GM21723 (cell line): ENCODE results near the gene ZNF474.

Experiments
- ATAC-seq: cut with Tn5 transposase; IDR thresholded peaks from one replicate; pipeline ENCODE4 v1.9.1; 2021; ENCODE audit warnings: mild to moderate bottlenecking, moderate library complexity; ENCODE audit not compliant: unreplicated experiment

The ZNF474 gene

DNA sequence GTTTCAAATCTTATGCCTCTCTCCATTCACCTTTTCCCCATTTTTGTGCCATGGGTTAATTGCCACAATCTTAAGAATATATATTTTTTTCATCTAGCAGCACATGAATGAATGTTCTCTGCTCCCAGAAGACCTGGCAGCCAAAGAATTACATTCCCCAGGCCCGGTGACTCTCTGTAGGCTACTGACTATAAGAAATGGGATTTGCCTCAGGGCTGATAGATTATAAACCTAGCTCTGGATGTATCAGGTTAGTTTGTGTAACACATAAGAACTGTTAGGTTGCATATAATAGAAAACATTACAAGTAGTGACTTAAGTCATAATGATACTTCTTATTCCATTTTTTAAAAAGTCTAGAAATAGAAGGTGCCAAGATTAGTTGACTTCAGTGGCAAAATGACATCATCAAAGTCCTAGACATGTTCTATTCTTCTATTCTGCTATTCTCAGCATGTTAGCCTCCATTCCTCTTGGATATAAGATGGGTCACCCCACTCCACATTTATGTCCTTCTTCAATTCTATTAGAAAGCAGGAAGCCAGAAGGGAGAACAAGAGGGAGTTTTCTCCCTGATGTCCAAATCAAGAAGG is 10.9 kb upstream of the ZNF474 start:
- ATAC-seq: no peak

- no peak for ATAC-seq
Measured at GRCh38 chr5:122119205-122119604, 10.1 kb upstream of the ZNF474 start.

DNA sequence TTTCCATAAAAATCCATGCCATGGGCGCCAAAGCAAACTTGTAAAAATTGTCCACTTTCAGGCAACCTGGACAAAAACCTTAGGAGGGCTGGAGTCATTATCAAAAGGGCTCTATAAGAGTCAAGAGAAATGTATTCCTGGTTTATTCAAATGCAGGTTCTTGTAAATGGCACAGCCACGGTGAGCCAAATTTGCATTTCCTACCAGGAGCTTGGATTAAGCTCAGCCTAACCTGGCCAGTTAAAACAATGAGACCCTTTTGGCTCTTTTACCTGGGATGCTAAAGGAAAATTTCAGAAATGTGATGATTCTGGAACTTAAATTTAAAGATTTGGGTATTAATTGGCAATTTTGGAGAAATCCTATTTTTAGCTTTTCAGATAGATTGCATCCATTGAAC is 8.9 kb upstream of the ZNF474 start:
- ATAC-seq: no peak

- no peak for ATAC-seq
Measured at GRCh38 chr5:122120957-122121356, 8.4 kb upstream of the ZNF474 start.

DNA sequence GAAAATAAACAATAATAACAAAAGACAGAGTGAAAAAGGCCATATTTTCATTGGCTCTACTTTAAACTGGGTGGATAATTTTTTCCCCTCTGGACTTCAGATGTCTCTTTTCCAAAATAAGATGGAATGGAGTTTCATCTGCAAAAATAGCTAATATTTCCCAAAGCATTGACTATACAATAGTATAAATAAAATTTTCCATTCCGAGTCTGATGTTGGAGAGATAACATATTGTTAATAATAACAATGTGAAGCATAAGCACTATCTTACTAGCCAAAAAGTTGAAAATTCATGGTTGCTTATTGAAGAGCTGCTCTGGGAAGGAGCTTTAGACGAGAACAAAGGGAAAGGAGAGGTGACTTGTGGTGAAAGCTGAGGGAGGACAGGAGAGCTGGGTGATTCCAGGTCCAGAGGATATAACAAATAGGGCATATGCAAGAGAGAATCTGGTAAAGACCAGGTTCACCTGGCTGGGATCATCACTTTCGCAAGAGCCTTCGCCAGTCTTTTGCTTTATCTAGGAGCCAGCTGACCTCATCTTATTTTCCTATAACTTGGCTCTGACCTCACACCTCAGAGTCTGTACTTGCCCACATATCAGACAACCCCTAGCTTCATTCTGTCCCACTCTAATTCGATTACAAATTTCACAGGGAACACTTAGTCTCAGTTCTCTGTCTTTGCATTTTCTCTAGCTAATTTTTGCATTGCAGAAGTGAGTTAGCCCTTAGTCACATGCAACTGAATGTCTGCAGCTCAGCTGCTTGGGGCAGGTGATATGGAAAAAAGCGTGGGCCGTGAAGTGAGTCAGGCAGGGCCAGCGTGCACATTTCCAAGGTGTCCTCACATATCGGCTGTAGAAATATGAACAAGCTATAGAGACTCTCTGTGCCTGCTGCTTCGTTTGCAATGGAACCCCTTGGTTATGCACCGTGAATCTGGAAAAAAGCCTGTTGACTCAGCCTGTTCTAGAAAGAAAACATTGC is 7.6 kb upstream of the ZNF474 start:
- ATAC-seq: no peak

DNA sequence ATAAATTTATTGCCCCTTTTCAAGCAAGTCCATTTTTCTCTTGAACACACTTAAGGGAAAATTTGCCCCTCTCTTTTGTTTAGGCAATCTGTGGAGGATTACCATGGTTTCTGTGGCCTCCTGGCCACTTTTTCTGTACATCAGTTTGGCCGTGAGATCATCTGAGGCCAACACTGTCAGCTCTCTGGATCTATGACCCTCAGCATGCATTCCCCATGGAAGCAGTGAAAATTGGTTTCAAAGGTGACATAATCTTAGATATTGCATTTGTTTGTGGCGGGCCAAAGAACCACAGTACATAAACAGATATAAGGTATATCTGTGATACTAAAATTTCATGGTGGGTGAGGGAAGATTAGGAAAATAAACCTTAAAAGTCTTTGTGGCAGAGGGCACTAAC is 4.6 kb upstream of the ZNF474 start:
- ATAC-seq: no peak

- ATAC-seq: no peak
Measured at GRCh38 chr5:122126177-122126755, 3.1 kb upstream of the ZNF474 start.

DNA sequence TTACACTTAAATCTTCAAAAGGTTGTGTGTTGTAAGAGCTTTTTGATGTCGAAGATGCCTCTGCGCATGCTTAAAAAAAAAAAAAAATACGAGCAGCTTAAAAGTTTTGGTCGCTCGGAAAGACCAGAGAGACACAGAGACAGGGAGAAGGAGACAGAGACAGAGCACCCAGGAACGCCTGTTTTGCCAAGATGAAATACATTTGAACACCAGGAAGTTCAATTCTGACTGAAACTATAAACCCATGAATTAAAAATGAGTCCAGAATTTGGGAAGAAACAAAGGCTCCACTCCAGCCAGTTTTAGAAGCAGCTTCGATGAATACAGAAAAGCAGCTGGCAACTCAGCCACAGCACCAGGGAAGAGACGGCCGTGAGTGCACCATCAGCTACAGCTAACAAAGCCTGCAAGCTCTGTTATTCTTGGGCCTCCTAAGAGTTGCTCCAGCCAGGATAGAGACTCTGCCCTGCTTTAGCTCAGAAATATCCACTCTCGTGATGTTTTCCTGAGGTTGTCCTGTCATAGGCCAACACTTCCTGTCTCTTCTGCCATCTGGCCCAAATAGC is 2.5 kb upstream of the ZNF474 start:
- no peak for ATAC-seq

GRCh38 chr5:122130152-122130551 is 806 bp downstream of the ZNF474 start:
- no peak for ATAC-seq

GRCh38 chr5:122137702-122138101 is 8.4 kb downstream of the ZNF474 start:
- no peak for ATAC-seq

GRCh38 chr5:122138356-122138755 is 9.0 kb downstream of the ZNF474 start:
- ATAC-seq: no peak

- no peak for ATAC-seq
Measured at GRCh38 chr5:122140900-122141299, 11.6 kb downstream of the ZNF474 start.

DNA sequence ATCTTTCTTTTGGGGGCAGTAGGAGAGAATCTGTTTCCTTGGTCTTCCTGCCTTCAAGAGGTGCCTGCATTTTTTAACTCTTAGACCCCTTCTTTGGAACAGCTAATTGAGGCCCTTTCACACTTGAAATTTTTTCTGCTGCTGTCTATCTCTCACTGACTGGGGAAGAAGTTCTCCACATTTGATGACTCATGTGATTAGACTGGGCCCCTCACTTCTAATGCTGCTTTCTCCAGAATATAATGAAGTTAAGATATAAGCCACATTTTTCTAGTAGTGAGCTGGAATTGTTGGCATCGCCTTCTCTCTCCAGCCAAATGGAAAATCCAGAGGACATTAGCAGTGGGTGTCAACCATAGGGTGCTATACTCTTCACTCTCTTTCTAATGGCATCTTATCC is 12.4 kb downstream of the ZNF474 start:
- ATAC-seq: no peak

DNA sequence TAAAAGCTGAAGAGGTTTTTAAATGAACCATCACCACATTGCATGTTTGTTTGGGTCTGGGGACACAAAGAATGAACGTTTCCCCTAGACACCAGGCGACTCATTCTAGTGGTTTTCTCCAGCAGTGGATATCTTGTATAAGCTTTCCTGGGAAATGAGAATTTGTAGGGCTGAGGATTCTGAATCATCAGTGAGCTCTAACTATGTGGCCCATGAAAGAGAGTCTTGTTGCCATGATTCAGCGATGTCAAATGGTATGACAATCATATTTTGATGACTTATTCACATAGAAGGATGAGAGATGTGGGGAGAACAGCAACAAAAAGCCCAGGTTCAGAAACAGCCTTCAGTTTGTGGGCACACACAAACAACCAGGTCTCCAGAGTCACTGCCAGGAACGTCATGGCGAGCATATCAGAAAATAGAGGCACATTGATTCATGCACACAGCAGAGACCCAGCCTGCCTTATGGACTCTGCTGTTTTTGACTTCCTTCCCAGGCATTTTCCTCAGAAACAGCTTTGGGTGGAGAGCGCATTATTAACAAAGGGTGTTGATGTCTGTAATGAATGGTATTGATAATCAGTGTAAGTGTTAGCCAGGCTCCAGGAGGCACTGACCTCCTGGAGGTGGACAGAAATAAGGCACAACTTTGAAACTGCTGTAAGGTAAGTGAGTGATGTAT is 13.3 kb downstream of the ZNF474 start:
- ATAC-seq: no peak

DNA sequence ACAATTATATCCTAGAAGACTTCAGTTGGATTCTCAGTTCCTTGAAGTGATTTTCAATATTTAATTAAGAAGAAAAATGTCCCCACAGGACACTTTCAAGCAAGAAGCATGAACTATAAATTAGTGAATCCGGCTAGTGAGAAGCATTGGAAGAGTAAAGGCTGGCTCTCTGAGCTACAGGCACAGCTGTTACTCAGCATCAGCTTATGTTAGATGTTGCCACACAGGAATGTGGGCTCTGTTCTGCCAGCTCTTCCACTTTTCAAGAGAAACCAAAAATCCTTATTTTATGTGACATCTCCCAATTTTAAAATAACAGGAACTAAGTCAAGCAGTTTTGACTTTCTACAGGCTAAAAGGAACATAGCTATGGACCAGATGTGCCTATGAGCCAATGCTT is 14.9 kb downstream of the ZNF474 start:
- no peak for ATAC-seq

DNA sequence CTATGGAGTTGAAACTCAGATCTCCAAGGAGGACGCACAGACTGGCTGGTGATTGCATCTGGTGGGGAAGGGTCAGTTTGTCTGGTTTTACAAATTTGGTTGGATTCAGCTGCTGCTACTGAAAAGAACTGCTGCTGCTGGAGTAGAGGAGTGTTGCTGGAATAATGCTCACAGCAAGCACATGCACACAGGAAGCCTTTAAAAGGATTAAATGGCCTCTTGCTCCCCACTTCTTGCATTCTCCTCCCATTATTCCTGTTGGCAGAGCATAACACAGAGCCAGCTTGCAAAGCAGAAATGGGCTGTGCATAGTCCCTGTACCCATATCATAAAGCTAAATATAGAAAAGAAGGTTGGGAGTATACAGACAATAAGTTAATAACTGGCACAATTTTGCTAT is 16.6 kb downstream of the ZNF474 start:
- ATAC-seq: no peak

DNA sequence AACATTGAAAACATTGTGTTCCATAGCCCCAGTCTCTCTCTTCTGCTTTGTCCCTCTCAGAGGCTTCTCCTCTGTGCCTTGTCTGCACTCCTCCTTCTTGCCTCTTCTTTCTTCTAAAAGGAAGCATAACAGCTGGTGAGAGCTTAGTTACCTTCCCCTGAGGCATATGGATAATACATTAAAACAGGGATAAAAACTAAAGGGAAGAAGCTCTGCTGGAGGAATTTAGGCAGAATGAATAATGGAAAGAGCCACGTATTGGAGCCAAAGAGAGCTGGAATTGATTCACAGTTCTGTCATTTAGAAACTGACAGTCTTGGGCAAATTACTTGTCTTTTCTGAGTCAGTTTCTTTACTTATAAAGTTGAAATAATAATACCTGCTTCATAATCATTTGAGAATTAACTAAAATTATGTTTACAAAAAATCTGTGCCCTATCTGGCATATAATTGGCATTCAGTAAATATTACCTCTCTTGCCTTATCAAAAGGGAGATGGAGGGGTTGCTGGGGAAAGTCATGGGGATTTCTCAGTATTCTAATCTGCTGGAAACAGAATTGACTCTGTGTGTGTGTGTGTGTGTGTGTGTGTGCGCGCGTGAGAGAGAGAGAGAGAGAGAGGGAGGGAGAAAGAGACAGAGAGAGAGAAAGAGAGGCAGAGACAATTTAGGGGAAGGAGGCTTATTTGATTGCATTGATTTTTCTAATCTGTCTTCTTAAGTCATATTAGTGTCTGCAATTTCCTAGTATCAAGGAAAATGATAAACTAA is 20.2 kb downstream of the ZNF474 start:
- no peak for ATAC-seq

DNA sequence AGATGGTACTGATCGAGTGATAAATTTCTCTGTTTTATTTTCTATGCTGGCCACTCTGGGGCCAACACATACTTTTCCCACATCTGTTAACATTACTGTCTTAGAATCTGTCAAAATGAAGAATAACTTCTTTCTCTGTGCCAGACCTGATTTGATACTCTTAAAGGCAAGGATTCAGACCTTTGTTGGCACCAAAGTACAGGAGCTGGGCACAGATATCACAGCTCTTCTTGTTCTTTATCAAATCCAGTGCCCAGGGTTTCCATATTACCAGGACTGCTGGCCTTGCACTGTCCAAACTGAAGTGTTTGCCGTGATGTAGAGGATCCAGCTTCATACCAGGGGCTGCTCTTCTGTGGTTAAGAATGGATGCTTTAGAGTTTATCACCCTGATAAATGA is 20.9 kb downstream of the ZNF474 start:
- no peak for ATAC-seq

DNA sequence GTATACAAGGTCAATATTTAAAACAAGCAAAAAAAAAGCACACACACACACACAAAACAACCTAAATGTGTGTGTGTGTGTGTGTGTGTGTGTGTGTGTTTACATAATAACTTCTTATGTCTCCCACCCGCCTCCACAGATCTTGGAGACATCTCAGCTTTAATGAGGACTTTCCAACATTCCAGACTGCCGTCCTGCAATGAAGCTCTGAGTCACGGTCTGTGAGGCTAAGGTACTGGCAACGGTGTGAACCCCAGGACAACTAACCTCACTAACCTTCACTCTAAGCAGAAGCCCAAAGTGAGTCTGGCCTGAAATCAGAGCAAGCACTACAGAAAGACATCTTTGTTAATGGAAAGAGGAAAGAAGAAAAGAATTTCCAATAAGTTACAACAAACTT is 22.3 kb downstream of the ZNF474 start:
- ATAC-seq: no peak

- no peak for ATAC-seq
Measured at GRCh38 chr5:122152266-122152900, 23.0 kb downstream of the ZNF474 start.
